Measurements from ENCODE around the gene C1QTNF6.

The C1QTNF6 gene

GRCh38 chr22:37192204-37192603 lies 4.2 kb upstream of the C1QTNF6 start:
- H3K36me3 ChIP-seq (ENCODE audit: control insufficient read depth, insufficient read depth, low read length): no peaks in the 10 kb centered on the region
- peaks cover 3% of the 10 kb centered on the region for H3K4me1 ChIP-seq (ENCODE audit: control insufficient read depth, insufficient read depth, low read length, poor library complexity, severe bottlenecking)
- no peak for DNase-seq

GRCh38 chr22:37190262-37190780 lies 2.3 kb upstream of the C1QTNF6 start:
- no peaks in the 10 kb centered on the region for H3K36me3 ChIP-seq (ENCODE audit: control insufficient read depth, insufficient read depth, low read length)
- DNase-seq: no peak
- H3K27me3 ChIP-seq (replicated peaks; ENCODE audit: control insufficient read depth, insufficient read depth, low read length, poor library complexity, severe bottlenecking): no peaks in the 10 kb centered on the region
- H3K4me3 ChIP-seq (ENCODE audit: insufficient read depth, low read depth, low read length, poor library complexity, severe bottlenecking): no peak overlapping the region
- H3K9me3 ChIP-seq (ENCODE audit: control insufficient read depth, low read length): no peaks in the 10 kb centered on the region
- peaks cover 18% of the 10 kb centered on the region for H3K4me1 ChIP-seq (ENCODE audit: control insufficient read depth, insufficient read depth, low read length, poor library complexity, severe bottlenecking)
- H3K27ac ChIP-seq (ENCODE audit: insufficient read depth, low read length, poor library complexity, severe bottlenecking): no peak overlapping the region

More at GRCh38 chr22:37192204-37192603, 4.2 kb upstream of the C1QTNF6 start:
- Histone ChIP-seq H3K4me3 (ENCODE audit: insufficient read depth, low read depth, low read length, poor library complexity, severe bottlenecking) (no peak overlapping the region), H3K9me3 (ENCODE audit: control insufficient read depth, low read length) (no peaks in the 10 kb centered on the region), H3K27ac (ENCODE audit: insufficient read depth, low read length, poor library complexity, severe bottlenecking) (no peak overlapping the region), H3K27me3 (replicated peaks; ENCODE audit: control insufficient read depth, insufficient read depth, low read length, poor library complexity, severe bottlenecking) (no peaks in the 10 kb centered on the region)

GRCh38 chr22:37188901-37189466 lies 937 bp upstream of the C1QTNF6 start:
- Histone ChIP-seq H3K27me3 (replicated peaks; ENCODE audit: control insufficient read depth, insufficient read depth, low read length, poor library complexity, severe bottlenecking) (no peaks in the 10 kb centered on the region), H3K4me3 (ENCODE audit: insufficient read depth, low read depth, low read length, poor library complexity, severe bottlenecking) (no peak overlapping the region), H3K27ac (ENCODE audit: insufficient read depth, low read length, poor library complexity, severe bottlenecking) (no peak overlapping the region), H3K9me3 (ENCODE audit: control insufficient read depth, low read length) (no peaks in the 10 kb centered on the region), H3K4me1 (ENCODE audit: control insufficient read depth, insufficient read depth, low read length, poor library complexity, severe bottlenecking) (peaks cover 18% of the 10 kb centered on the region), H3K36me3 (ENCODE audit: control insufficient read depth, insufficient read depth, low read length) (no peaks in the 10 kb centered on the region)
- no peak for DNase-seq

GRCh38 chr22:37187552-37187890 lies 526 bp downstream of the C1QTNF6 start:
- Histone ChIP-seq H3K9me3 (ENCODE audit: control insufficient read depth, low read length) (no peaks in the 10 kb centered on the region), H3K4me1 (ENCODE audit: control insufficient read depth, insufficient read depth, low read length, poor library complexity, severe bottlenecking) (peaks cover 18% of the 10 kb centered on the region), H3K36me3 (ENCODE audit: control insufficient read depth, insufficient read depth, low read length) (no peaks in the 10 kb centered on the region), H3K4me3 (ENCODE audit: insufficient read depth, low read depth, low read length, poor library complexity, severe bottlenecking) (no peak overlapping the region), H3K27me3 (replicated peaks; ENCODE audit: control insufficient read depth, insufficient read depth, low read length, poor library complexity, severe bottlenecking) (no peaks in the 10 kb centered on the region), H3K27ac (ENCODE audit: insufficient read depth, low read length, poor library complexity, severe bottlenecking) (no peak overlapping the region)
- DNase-seq: no peak

- H3K27me3 ChIP-seq (replicated peaks; ENCODE audit: control insufficient read depth, insufficient read depth, low read length, poor library complexity, severe bottlenecking): no peaks in the 10 kb centered on the region
- no peaks in the 10 kb centered on the region for H3K36me3 ChIP-seq (ENCODE audit: control insufficient read depth, insufficient read depth, low read length)
- H3K9me3 ChIP-seq (ENCODE audit: control insufficient read depth, low read length): no peaks in the 10 kb centered on the region
- DNase-seq: no peak
- H3K4me3 ChIP-seq (ENCODE audit: insufficient read depth, low read depth, low read length, poor library complexity, severe bottlenecking): peak overlapping the region; percentile 0
- H3K4me1 ChIP-seq (ENCODE audit: control insufficient read depth, insufficient read depth, low read length, poor library complexity, severe bottlenecking): peaks cover 18% of the 10 kb centered on the region
- no peak overlapping the region for H3K27ac ChIP-seq (ENCODE audit: insufficient read depth, low read length, poor library complexity, severe bottlenecking)
Observed at GRCh38 chr22:37186997-37187522, 987 bp downstream of the C1QTNF6 start.

- peak overlapping the region; percentile 0 for H3K4me3 ChIP-seq (ENCODE audit: insufficient read depth, low read depth, low read length, poor library complexity, severe bottlenecking)
- peak in 2 of 3 donors; percentile 34 to 36 for DNase-seq
- H3K9me3 ChIP-seq (ENCODE audit: control insufficient read depth, low read length): no peaks in the 10 kb centered on the region
- peaks cover 18% of the 10 kb centered on the region for H3K4me1 ChIP-seq (ENCODE audit: control insufficient read depth, insufficient read depth, low read length, poor library complexity, severe bottlenecking)
- no peaks in the 10 kb centered on the region for H3K36me3 ChIP-seq (ENCODE audit: control insufficient read depth, insufficient read depth, low read length)
- H3K27me3 ChIP-seq (replicated peaks; ENCODE audit: control insufficient read depth, insufficient read depth, low read length, poor library complexity, severe bottlenecking): no peaks in the 10 kb centered on the region
- H3K27ac ChIP-seq (ENCODE audit: insufficient read depth, low read length, poor library complexity, severe bottlenecking): peak overlapping the region; percentile 20
Observed at GRCh38 chr22:37186228-37186996, 1.6 kb downstream of the C1QTNF6 start.

GRCh38 chr22:37185646-37186227 lies 2.3 kb downstream of the C1QTNF6 start:
- H3K9me3 ChIP-seq (ENCODE audit: control insufficient read depth, low read length): no peaks in the 10 kb centered on the region
- H3K27me3 ChIP-seq (replicated peaks; ENCODE audit: control insufficient read depth, insufficient read depth, low read length, poor library complexity, severe bottlenecking): no peaks in the 10 kb centered on the region
- DNase-seq: no peak
- no peak overlapping the region for H3K4me3 ChIP-seq (ENCODE audit: insufficient read depth, low read depth, low read length, poor library complexity, severe bottlenecking)
- no peak overlapping the region for H3K27ac ChIP-seq (ENCODE audit: insufficient read depth, low read length, poor library complexity, severe bottlenecking)
- peaks cover 18% of the 10 kb centered on the region for H3K4me1 ChIP-seq (ENCODE audit: control insufficient read depth, insufficient read depth, low read length, poor library complexity, severe bottlenecking)
- H3K36me3 ChIP-seq (ENCODE audit: control insufficient read depth, insufficient read depth, low read length): no peaks in the 10 kb centered on the region

GRCh38 chr22:37184816-37185541 lies 3.1 kb downstream of the C1QTNF6 start:
- no peak for DNase-seq
- Histone ChIP-seq H3K9me3 (ENCODE audit: control insufficient read depth, low read length) (no peaks in the 10 kb centered on the region), H3K27ac (ENCODE audit: insufficient read depth, low read length, poor library complexity, severe bottlenecking) (no peak overlapping the region), H3K4me1 (ENCODE audit: control insufficient read depth, insufficient read depth, low read length, poor library complexity, severe bottlenecking) (peaks cover 18% of the 10 kb centered on the region), H3K36me3 (ENCODE audit: control insufficient read depth, insufficient read depth, low read length) (no peaks in the 10 kb centered on the region), H3K4me3 (ENCODE audit: insufficient read depth, low read depth, low read length, poor library complexity, severe bottlenecking) (no peak overlapping the region), H3K27me3 (replicated peaks; ENCODE audit: control insufficient read depth, insufficient read depth, low read length, poor library complexity, severe bottlenecking) (no peaks in the 10 kb centered on the region)

- Histone ChIP-seq H3K27me3 (replicated peaks; ENCODE audit: control insufficient read depth, insufficient read depth, low read length, poor library complexity, severe bottlenecking) (no peaks in the 10 kb centered on the region), H3K9me3 (ENCODE audit: control insufficient read depth, low read length) (no peaks in the 10 kb centered on the region), H3K4me1 (ENCODE audit: control insufficient read depth, insufficient read depth, low read length, poor library complexity, severe bottlenecking) (peaks cover 18% of the 10 kb centered on the region), H3K36me3 (ENCODE audit: control insufficient read depth, insufficient read depth, low read length) (no peaks in the 10 kb centered on the region), H3K4me3 (ENCODE audit: insufficient read depth, low read depth, low read length, poor library complexity, severe bottlenecking) (no peak overlapping the region), H3K27ac (ENCODE audit: insufficient read depth, low read length, poor library complexity, severe bottlenecking) (no peak overlapping the region)
- no peak for DNase-seq
Observed at GRCh38 chr22:37184380-37184755, 3.7 kb downstream of the C1QTNF6 start.
